ENCODE data around the gene CTSK.

CTSK gene

DNA sequence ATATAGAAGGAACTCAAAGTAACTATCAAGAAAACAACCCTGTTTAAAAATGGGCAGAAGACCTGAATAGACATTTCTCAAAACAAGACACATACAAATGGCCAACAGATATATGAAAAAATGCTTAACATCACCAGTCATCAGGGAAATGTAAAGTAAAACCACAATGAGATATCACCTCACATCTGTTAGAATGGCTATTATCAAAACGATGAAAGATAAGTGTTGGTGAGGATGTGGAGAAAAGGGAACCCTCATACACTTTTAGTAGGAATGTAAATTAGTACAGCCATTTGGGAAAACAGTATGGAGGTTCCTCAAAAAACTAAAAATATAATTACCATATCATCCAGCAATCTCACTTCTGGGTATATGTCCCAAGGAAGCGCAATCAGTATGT is 45.5 kb downstream of the CTSK start:
- no peak for DNase-seq (ENCODE audit: low read depth, low spot score)

DNA sequence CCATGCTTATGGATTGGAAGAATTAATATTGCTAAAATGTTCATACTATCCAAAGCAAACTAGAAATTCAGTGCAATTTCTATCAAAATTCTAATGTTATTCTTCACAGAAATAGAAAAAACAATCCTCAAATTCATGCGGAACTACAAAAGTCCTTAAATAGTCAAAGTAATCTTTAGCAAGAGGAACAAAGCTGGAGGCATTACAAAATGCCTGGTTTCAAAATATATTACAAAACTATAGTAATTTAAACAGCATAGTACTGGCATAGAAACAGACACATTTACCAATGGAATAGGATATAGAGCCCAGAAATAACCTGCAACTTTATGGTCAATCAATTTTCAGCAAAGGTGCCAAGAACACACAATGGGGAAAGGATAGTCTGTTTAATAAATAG is 46.3 kb downstream of the CTSK start:
- DNase-seq (ENCODE audit: low read depth, low spot score): no peak

GRCh38 chr1:150760013-150760412 is 48.0 kb downstream of the CTSK start:
- DNase-seq (ENCODE audit: low read depth, low spot score): no peak

DNA sequence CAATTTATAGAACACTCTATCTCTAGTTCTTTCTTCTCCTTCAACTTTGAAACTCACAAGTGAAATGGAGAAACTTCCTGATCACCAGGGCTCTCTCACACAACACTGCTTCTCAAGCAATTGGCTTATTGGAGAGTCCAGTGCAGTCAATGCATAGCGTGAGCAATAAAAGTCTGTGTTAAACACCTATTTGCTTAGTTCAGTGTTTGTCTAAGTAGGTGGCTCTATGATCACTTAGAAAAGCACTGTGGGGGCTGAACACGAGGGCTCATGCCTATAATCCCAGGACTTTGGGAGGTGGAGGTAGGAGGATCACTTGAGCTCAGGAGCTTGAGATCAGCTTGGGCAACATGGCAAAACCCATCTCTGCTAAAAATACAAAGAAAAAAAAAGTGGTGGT is 54.6 kb downstream of the CTSK start:
- DNase-seq (ENCODE audit: low read depth, low spot score): no peak

DNA sequence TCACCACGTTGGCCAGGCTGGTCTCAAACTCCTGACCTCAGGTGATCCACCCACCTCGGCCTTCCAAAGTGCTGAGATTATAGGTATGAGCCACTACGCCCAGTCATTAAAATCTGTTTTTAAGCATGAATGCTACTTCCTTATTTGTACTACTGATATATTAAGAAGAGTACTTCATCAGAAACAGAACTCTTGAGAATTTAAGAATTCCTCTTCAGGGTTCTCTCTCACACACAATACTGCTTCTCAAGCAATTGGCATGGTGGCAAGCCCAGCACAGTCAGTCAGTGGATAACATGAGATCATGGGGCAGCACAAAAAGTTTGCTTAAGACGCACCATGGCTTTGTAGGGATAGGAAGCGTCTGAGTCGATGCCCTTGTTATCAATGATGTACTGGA is 56.6 kb downstream of the CTSK start:
- no peak for DNase-seq (ENCODE audit: low read depth, low spot score)

DNA sequence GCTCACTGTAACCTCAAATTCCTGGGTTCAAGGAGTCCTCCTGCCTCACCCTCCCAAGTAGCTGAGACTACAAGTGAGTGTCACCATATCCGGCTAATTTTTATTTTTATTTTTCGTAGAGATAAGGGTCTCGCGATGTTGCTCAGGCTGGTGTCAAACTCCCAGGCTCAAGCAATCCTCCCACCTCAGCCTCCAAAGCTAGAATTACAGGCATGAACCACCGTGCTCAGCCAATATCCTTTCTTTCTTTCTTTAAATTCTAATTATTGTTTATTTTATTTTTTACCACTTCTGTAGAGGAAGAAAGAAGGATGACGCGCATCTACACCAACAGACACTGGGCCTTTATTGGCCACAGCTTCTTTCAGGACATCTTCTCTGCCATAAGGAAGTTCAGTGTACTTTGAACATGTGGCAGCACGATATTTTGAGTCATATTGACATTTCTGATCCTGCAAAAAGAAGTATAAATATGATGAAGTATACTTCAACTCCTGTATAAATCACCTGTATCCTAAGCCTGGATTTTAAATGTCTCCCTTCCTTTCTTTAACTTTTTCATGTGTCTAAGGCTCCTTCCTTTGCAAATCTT is 58.2 kb downstream of the CTSK start:
- DNase-seq (ENCODE audit: low read depth, low spot score): no peak

DNA sequence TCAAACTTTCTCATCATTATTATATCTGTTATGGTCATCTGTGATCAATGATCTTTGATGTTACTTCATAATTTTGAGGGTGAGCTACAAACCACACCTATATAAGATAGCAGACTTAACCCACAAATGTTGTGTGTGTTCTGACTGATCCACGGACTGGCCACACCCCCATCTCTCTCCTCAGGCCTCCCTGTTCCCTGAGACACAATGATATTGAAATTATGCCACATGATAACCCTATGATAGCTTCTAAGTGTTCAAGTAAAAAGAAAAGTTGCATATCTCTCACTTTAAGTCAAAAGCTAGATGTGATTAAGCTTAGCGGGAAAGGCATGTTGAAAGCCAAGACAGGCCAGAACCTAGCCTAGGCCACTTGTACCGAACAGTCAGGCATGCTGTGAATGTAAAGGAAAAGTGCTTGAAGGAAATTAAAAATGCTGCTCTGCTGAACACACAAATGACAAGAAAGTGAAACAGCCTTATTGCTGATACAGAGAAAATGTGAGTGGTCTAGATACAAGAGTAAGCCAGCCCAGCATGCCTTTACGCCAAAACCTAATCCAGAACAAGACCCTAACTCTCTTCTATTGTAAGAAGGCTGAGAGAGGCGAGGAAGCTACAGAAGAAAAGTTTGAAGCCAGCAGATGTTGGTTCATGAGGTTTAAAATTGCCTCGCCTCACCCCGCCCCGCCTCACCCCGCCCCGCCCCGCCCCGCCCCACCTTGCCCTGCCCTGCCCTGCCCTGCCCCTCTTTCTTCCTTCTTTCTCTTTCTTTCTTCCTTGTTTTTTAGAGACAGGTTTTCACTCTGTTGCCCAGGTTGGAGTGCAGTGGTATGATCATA is 59.0 kb downstream of the CTSK start:
- DNase-seq (ENCODE audit: low read depth, low spot score): no peak
